AG04449 (cell line): ENCODE results near the gene DDIT4L.

Experiments
- CTCF ChIA-PET: fragments of 350-600 bp; formaldehyde crosslinking; extraction: SDS; loops from one replicate; lab custom pipeline; 2021; ENCODE audit warnings: antibody characterized with exemption; lab: Yijun Ruan, JAX
- POLR2A ChIA-PET: fragments of 400-600, 350-600 bp; formaldehyde crosslinking; extraction: SDS; loops from one replicate; lab custom pipeline; 2020; ENCODE audit warnings: antibody characterized with exemption, inconsistent platforms; lab: Yijun Ruan, JAX
- DNase-seq: peaks from one replicate; pipeline ENCODE4 v3.0.0-alpha.2; 2010; ENCODE audit warnings: low read depth, low spot score
- H3K4me3 ChIP-seq: 2 replicates; pipeline ENCODE4 v1.5.1; 2011; ENCODE audit warnings: low read depth, mild to moderate bottlenecking, control low read depth, low read length
- TF ChIP-seq, protein P1 (sequence below): IDR thresholded peaks from one replicate; pipeline ENCODE4 v1.5.1; 2011; ENCODE audit warnings: mild to moderate bottlenecking, moderate library complexity, low read length, control low read depth, inconsistent platforms; ENCODE audit not compliant: insufficient read depth; ENCODE audit errors: missing control alignments

The DDIT4L gene

DNA sequence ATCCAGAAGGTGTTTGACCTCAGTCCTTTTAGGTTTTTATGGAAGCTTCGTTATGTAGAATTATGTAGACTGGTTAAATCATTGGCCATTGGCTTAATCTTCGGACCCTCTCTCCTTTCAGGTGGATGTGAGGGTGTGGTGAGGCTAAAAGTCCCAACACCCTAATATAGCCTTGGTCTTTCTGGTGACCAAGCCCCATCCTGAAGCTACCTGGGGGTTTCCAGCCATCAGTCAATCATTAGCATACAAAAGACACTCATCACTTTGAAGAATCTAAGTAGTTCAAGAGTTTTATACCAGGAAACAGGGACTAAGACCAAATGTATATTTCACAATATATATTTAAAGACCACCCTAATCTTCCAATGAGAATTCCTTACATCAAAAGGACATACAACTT, 5.5 kb downstream of the DDIT4L start:
- no peak for DNase-seq
- TF ChIP-seq, protein P1, sequence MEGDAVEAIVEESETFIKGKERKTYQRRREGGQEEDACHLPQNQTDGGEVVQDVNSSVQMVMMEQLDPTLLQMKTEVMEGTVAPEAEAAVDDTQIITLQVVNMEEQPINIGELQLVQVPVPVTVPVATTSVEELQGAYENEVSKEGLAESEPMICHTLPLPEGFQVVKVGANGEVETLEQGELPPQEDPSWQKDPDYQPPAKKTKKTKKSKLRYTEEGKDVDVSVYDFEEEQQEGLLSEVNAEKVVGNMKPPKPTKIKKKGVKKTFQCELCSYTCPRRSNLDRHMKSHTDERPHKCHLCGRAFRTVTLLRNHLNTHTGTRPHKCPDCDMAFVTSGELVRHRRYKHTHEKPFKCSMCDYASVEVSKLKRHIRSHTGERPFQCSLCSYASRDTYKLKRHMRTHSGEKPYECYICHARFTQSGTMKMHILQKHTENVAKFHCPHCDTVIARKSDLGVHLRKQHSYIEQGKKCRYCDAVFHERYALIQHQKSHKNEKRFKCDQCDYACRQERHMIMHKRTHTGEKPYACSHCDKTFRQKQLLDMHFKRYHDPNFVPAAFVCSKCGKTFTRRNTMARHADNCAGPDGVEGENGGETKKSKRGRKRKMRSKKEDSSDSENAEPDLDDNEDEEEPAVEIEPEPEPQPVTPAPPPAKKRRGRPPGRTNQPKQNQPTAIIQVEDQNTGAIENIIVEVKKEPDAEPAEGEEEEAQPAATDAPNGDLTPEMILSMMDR: no peak
- no peak overlapping the region for H3K4me3 ChIP-seq
- ChIA-PET CTCF (no interaction called here), POLR2A (no interaction called here)

GRCh38 chr4:100177855-100178254, 12.4 kb downstream of the DDIT4L start:
- no peak for DNase-seq
- no peak overlapping the region for H3K4me3 ChIP-seq
- CTCF ChIA-PET: interaction anchor here (0.8 kb wide), 1 partner anchor 85 kb away, joined by 3 read pairs; no protein-coding TSS in a partner anchor
- POLR2A ChIA-PET: no interaction called here
- TF ChIP-seq, protein P1: no peak

DNA sequence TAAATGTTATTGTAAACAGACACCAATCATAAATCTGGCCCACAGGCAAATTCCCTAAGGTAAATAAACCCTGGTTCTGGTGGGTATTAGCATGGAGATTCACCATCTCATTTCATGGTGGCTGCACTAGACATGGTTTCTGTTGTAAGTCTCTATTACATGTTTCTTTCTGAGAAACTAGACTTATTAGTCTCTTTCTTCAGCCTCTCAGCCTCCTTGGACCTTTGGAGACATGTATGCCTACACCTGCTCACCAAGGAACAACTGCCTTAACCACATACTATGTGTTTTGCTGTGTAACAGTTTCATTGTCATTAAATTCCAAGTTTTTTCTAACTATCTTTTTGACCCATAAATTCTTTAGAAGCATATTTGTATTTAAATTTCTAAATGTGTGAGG, 13.1 kb downstream of the DDIT4L start:
- TF ChIP-seq, protein P1: no peak
- ChIA-PET POLR2A (no interaction called here), CTCF (interaction anchor here (0.8 kb wide), 1 partner anchor 84 kb away, joined by 3 read pairs; no protein-coding TSS in a partner anchor)
- H3K4me3 ChIP-seq: no peak overlapping the region
- DNase-seq: no peak

DNA sequence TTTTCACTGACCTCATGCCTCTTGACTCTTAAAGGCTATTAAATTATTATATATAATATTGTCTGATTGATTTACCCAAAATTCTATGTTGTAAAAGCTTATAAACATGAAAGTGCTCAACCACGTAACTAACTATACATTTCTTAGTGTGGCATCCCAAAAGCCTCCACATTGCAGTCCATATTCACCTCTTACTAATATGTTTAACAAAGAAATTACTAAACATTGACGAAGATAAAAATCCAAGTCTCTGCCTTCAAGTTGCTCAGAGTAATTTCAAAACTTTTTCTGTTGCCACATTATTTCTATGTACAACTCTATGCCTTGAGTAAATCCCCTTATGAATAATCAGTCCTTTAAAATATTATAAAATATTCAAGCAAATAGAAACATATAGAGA, 14.4 kb downstream of the DDIT4L start:
- no peak for DNase-seq
- ChIA-PET CTCF (no interaction called here), POLR2A (no interaction called here)
- TF ChIP-seq, protein P1: no peak
- H3K4me3 ChIP-seq: no peak overlapping the region

DNA sequence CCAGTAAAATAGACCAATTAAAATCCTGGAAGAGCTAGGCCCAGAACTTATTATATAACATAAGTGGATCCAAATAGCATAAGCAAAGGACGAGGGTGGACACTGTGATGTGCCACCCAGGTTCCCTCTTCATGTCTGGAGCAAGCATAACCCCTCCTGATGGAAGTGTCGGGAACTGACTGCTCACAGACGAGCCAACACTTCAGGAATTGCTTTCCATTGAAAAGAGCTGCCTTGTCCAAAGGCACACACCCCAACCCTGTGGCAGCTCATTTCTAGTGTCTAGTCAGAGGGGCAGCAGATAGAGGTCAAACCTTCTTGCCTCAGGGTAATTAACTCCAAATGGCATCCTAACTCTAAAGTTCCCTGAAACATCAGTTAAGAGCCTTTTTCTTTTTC, 15.3 kb downstream of the DDIT4L start:
- POLR2A ChIA-PET: no interaction called here
- CTCF ChIA-PET: no interaction called here
- TF ChIP-seq, protein P1: no peak
- no peak overlapping the region for H3K4me3 ChIP-seq
- no peak for DNase-seq

DNA sequence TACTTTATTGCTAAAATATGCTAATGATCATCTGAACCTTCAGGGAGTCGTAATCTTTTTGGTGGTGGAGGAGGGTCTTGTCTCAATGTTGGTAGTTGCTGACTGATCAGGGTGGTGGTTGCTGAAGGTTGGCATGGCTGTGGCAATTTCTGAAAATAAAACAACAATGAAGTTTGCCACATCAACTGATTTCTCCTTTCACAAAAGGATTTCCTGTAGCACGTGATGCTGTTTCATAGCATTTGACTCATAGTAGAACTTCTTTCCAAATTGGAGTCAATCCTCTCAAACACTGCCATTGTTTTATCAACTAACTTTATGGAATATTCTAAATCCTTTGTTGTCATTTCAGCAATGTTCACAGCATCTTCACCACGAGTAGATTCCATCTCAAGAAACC, 19.3 kb downstream of the DDIT4L start:
- no peak for DNase-seq
- ChIA-PET POLR2A (no interaction called here), CTCF (no interaction called here)
- no peak overlapping the region for H3K4me3 ChIP-seq
- TF ChIP-seq, protein P1: no peak
